Esophagus mucosa (tissue), 1 donor: ENCODE results near the gene GSTM3. TPM values are rescaled to one million over a fixed set of nuclear protein-coding genes. Genes with fewer than 3 reads are reported as not detected.
A peak's percentile ranks its signal among the peaks of the same experiment; 100 is the strongest.

ENCODE experiments used
- ATAC-seq: fragments of 200-7000 bp; cut with Tn5 transposase; one replicate; pipeline ENCODE4 v1.9.1; 2020
- total RNA-seq: library from RNA; stranded (reverse); gene quantifications from one replicate; pipeline ENCODE4 v1.2.4, GENCODE V29; 2023
- donor health status: DM: yes; HTN: yes; CAD: no.

GSTM3 gene
- 19.4 TPM for total RNA-seq

- peak; percentile 35 for ATAC-seq
Measured at GRCh38 chr1:109740615-109741373, at the start of gene GSTM3. GSTM3 (minus strand) TSS chr1:109741038; CDS start chr1:109740287, 751 bp downstream.

GRCh38 chr1:109790329-109790728 is 49.5 kb upstream of the GSTM3 start:
- ATAC-seq: no peak

GRCh38 chr1:109789551-109790180 is 48.8 kb upstream of the GSTM3 start:
- ATAC-seq: no peak

GRCh38 chr1:109788695-109789521 is 48.1 kb upstream of the GSTM3 start:
- ATAC-seq: no peak

DNA sequence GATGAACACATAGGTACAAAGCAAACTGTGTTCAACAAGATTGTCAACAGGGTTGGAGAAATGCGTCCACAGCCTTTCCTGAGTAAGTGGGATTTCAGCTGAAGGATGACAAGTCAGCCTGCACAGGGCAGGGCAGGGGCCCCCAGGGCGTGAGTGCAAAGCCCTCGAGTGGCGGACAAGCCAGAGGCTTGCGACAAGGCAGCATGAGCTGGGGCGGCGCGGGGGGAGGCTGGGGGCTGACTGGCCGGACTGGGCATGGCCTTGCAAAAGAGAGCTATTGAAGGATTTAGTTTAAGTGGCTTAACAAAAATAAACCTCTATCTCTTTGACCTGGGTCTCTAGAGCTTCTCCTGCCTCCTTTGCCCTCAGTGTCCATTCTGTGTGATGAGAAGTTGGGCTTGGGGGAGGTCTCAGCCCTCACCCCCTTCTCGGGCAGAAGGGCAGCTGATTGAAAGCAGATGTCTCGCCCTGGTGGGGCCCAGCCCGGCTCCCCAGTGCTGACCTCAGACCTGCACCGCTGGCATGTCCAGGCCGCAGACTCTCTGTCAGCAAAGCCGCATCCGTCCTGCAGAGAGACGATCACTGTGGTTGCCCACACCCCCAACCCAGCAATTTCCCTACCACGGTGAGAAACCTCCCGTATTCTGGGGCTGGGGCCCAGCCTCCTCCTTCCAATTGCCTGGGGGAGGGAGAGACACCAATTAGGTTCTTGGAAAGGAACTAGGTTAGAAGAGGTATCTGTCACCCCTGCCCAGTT is 47.2 kb upstream of the GSTM3 start:
- ATAC-seq: no peak

- ATAC-seq: peak; percentile 68
Measured at GRCh38 chr1:109787211-109787844, 46.5 kb upstream of the GSTM3 start.

GRCh38 chr1:109786531-109787021 is 45.7 kb upstream of the GSTM3 start:
- ATAC-seq: peak; percentile 73

DNA sequence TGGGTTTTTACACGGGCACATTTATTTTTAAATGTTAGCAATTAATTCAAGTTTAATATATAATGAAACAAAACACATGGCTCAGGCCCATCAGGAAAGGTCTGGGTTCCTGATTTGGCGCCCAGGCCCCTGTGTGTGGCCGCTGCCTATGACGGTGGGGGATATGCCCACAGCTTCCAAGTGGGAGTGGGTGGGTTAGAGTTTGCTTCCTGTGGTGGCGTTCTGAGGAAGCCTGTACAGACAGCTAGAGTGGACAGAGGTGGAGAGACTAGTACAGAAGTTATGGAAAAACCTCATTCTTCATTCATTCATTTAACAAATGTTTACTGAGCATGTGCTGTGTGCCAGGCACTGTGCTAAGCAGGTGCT is 45.3 kb upstream of the GSTM3 start:
- ATAC-seq: no peak

DNA sequence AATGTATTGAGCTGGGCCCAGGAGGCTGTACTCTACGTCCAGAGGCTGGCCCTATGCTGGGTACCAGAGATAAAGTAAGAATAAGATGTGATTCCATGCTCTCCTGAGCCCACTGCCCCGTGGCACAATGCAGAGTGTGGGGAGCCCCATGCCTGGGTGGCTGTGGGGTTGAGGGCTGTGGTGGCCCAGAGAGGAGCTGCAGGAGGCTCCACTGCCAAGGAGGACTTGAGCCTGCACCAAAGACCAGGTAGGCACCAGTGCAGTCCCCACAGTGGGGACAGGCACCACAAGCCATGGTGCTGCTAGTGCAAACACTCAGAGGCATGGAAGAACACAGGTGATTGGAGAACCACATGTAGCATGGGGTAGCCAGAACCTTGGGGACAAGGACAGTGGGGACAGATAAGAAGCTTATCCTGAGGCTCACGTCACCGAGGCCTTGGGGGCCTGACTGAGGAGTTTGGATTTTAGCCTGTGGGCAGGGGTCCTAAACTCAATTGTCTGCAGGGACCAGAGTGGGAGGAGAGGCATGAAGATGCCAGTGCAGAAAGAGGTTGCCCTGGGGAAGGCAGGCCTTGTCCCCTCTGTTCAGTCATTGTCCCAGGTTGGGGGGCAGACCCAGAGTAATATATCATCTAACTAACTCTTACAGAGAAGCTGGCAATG is 44.7 kb upstream of the GSTM3 start:
- no peak for ATAC-seq

DNA sequence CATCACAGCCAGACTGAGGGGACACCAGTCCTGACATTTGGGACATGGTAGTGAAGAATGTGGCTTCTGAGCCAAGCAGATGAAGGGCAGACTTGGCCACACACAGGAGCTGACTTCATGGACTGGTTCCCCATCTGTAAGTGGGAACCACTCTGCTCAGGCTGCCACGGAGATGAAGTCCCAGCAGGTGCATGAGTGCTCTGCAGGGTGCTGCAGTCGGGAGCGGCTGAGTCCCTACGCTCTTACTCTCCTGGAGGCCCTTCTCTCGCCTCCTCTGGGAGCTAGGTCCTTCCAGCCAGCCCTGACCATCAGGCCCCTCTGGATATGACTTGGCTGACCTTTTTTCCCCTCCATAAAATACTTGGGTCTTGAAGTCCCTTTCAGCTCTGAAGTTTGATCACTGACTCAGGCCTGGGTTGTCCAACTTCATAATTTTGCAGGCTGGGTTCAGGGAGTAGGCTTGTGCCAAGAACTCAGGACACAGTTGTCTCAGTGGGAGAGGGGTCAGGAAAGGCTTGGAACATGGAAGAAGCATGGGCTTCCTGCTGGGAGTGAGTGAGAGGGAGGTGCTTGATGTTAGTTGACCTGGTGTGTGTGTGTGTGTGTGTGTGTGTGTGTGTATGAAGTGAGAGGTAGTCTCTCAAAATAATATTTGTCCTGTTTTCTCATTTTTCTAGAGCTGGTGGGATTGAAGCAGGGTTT is 43.9 kb upstream of the GSTM3 start:
- ATAC-seq: no peak

GRCh38 chr1:109783436-109783835 is 42.6 kb upstream of the GSTM3 start:
- ATAC-seq: peak; percentile 81

DNA sequence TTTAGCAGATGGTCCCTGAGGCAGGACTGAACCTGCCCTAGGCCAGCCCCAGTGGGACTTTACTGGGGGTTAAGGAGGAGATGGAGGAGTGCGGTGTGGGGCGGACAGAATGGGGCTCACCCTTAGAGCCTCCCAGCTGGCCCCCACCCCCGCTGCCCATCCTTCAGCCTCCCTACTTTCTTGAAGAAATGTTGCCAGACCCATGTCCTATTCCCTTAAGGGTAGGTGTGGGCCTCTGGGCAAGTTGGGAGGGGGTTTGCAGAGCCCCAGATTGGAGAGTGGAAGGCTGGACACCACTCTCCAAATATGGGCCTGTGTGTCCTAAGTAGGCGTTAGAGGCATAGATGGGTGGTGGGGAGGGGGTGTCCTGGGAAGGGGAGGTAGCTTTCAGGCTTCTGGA is 42.1 kb upstream of the GSTM3 start:
- no peak for ATAC-seq

DNA sequence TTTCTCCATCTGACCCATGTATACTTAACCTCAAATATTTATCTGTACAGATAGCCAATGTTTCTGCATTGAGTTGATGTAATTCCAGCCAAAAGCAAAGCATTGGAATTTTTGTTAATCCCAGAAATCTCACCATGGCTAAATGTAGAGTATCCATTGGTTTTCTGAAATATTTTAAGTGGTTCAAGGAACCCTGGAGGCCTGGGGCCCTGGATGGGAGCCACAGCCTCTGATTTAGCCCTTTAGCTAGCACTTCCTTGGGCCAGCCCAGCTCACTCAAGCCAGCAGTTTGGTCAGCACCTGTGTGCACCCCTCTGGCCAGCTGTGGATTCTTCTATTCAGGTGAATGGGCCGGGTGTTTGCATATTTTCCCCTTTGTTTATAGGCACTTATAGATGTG is 41.7 kb upstream of the GSTM3 start:
- ATAC-seq: no peak

DNA sequence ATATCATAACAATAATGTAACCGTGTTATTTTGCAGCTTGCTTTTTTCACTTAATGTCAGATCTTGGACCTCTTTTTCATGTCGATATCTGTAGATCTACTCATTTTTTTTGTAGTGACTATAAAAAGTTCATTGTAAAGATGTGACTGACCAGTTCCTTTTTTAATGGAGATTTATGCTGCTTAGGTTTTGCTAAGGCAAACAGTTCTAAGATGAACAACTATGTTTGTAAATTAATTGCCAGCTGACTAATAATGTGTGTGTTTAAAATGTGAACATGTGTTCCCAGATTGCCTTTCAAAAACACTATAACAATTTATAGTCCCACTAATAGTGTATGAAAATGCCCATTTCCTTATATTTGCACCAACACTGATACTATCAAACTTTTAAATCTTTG is 41.0 kb upstream of the GSTM3 start:
- ATAC-seq: no peak

GRCh38 chr1:109780982-109781381 is 40.1 kb upstream of the GSTM3 start:
- ATAC-seq: no peak

- ATAC-seq: no peak
Measured at GRCh38 chr1:109777980-109778625, 37.3 kb upstream of the GSTM3 start.

DNA sequence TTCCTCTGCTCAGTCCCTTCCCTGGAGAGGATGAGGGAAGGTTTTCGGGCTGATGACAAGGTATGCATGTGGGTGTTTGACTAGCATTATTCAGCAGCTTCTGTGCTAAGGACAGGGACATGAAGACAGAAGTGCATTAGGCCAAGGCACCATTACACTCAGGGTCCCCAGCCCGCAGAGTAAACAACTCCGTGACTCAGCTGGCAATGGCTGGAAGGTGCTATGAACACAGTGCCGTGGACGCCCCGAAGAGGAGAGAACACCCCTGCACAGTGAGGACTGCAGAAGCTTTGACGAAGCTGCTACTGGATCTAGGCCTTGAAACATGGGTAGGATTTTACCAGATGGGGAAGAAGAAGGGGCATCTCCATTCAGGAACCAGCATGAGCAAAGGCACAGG is 36.6 kb upstream of the GSTM3 start:
- no peak for ATAC-seq

- peak; percentile 85 for ATAC-seq
Measured at GRCh38 chr1:109776911-109777310, 36.1 kb upstream of the GSTM3 start.

DNA sequence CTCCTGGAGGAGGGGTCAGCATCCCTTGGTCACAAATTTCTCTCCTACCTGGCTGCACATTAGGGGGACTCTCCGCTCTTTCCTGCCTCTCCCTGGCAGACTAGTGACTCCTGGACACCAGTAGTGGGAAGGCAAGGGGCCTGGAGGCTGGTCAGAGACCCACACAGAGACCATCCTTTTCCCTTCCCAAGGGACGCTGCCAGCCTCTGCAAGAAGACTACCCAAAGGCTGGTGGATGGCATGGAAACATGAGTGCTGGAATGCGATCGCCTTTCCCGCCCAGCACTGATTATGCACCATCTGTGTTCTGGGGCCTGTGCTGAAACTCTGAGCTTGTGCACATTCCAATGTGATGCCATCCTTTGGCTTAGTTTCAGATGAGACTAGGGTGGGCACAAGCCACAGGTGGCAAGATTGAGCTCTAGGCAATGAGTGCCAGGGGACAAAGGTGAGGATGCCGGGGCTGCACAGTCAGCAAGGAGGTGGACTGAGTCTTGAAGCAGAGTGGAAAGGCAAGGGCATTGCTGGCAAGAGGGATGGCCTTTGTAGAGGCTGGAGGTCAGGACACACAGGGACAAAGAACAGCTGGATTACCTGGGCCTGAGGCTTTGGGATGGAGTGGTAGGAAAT is 35.5 kb upstream of the GSTM3 start:
- no peak for ATAC-seq

GRCh38 chr1:109775398-109775797 is 34.6 kb upstream of the GSTM3 start:
- no peak for ATAC-seq
